ENCODE results near the gene KLK8. TPM values are rescaled to one million over a fixed set of nuclear protein-coding genes. Genes with fewer than 3 reads are reported as not detected.
"Not testable (repeated sequence)": the region's sequence is repeated elsewhere in the genome, so short reads cannot be mapped to it uniquely, and the experiment has no call there.

Gene KLK8
- total and polyA plus RNA-seq, 2 donors (not counting 1 experiment from before 2014, with no cell fraction given) = not detected

DNA sequence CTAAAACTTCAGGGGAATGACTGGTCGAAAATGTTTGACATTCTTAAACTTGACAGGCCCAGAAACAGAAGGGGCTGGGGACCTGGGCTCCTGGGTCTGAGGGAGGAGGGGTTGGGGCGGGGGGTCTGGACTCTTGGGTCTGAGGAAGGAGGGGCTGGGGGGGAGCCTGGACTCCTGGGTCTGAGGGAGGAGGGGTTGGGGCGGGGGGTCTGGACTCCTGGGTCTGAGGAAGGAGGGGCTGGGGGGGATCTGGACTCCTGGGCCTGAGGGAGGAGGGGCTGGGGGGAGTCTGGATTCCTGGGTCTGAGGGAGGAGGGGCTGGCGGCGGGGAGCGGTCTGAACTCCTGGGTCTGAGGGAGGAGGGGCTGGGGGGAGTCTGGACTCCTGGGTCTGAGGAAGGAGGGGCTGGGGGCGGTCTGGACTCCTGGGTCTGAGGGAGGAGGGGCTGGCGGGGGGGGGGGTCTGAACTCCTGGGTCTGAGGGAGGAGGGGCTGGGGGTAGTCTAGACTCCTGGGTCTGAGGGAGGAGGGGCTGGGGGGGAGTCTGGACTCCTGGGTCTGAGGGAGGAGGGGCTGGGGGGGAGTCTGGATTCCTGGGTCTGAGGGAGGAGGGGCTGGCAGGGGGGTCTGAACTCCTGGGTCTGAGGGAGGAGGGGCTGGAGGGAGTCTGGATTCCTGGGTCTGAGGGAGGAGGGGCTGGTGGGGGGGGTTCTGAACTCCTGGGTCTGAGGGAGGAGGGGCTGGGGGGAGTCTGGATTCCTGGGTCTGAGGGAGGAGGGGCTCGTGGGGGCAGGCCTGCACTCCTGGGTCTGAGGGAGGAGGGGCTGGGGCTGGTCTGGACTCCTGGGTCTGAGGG is 26.5 kb downstream of the KLK8 start:
- ATAC-seq (ENCODE audit: low read depth) = no peak
- peaks cover 0 to 2% (median 0%) of the 10 kb centered on the region in 3 donors for H3K9me3 ChIP-seq (ENCODE audit: control extremely low read depth in 1 of 3, control insufficient read depth in 2 of 3, insufficient read depth in 1 of 3, low read length in 2 of 3)
- H3K4me3 ChIP-seq (ENCODE audit: control extremely low read depth in 1 of 5, extremely low read depth in 1 of 5, insufficient read depth in 1 of 5, low read depth in 2 of 5, low read length in 4 of 5) = no peak overlapping the region
- Mint-ChIP-seq H3K27ac (no peak overlapping the region), H3K27me3 (peaks cover 68% of the 10 kb centered on the region), H3K4me3 (no peak overlapping the region), H3K4me1 (no peaks in the 10 kb centered on the region), H3K9me3 (ENCODE audit: insufficient read depth) (no peaks in the 10 kb centered on the region)
- TF ChIP-seq EZH2 (IDR thresholded peaks at IDR 0.05; ENCODE audit: borderline replicate concordance, insufficient read depth, low read depth, low read length, poor library complexity, severe bottlenecking) = no peak
- TF ChIP-seq, protein P1, sequence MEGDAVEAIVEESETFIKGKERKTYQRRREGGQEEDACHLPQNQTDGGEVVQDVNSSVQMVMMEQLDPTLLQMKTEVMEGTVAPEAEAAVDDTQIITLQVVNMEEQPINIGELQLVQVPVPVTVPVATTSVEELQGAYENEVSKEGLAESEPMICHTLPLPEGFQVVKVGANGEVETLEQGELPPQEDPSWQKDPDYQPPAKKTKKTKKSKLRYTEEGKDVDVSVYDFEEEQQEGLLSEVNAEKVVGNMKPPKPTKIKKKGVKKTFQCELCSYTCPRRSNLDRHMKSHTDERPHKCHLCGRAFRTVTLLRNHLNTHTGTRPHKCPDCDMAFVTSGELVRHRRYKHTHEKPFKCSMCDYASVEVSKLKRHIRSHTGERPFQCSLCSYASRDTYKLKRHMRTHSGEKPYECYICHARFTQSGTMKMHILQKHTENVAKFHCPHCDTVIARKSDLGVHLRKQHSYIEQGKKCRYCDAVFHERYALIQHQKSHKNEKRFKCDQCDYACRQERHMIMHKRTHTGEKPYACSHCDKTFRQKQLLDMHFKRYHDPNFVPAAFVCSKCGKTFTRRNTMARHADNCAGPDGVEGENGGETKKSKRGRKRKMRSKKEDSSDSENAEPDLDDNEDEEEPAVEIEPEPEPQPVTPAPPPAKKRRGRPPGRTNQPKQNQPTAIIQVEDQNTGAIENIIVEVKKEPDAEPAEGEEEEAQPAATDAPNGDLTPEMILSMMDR (IDR thresholded peaks at IDR 0.05) = no peak
- no peak overlapping the region for H2AFZ ChIP-seq (ENCODE audit: insufficient read depth, low read depth, low read length, poor library complexity, severe bottlenecking)
- H3K4me2 ChIP-seq (replicated peaks; ENCODE audit: low read depth, low read length, poor library complexity, severe bottlenecking) = no peak overlapping the region
- ChIA-PET POLR2A (no interaction called here), CTCF (no interaction called here)
- no peak for DNase-seq
- intact Hi-C loops (cut with micrococcal nuclease) = no loop called here
- 71% methylated on average over 2 of the region's 9 CpGs for WGBS (ENCODE audit: insufficient coverage)
- H3K79me2 ChIP-seq (ENCODE audit: control insufficient read depth, insufficient read depth, low read length) = no peaks in the 10 kb centered on the region
- H3K27ac ChIP-seq (ENCODE audit: low read length in 2 of 2) = no peak overlapping the region
- H3K36me3 ChIP-seq (replicated peaks in 1 of 2; ENCODE audit: control extremely low read depth in 1 of 2, control insufficient read depth in 1 of 2, extremely low read depth in 1 of 2, insufficient read depth in 2 of 2, low read length in 1 of 2) = no peaks in the 10 kb centered on the region
- H3K27me3 ChIP-seq (replicated peaks in 1 of 4; ENCODE audit: control extremely low read depth in 1 of 4, control insufficient read depth in 3 of 4, insufficient read depth in 4 of 4, low read length in 3 of 4) = peaks cover 0 to 13% (median 0%) of the 10 kb centered on the region in 4 experiments
- H3K9ac ChIP-seq (ENCODE audit: low read length) = no peak overlapping the region
- H4K20me1 ChIP-seq (ENCODE audit: control insufficient read depth, insufficient read depth, low read length, poor library complexity, severe bottlenecking) = no peaks in the 10 kb centered on the region
- no peaks in the 10 kb centered on the region for H3K4me1 ChIP-seq (ENCODE audit: control insufficient read depth in 2 of 2, insufficient read depth in 2 of 2, low read length in 2 of 2)

DNA sequence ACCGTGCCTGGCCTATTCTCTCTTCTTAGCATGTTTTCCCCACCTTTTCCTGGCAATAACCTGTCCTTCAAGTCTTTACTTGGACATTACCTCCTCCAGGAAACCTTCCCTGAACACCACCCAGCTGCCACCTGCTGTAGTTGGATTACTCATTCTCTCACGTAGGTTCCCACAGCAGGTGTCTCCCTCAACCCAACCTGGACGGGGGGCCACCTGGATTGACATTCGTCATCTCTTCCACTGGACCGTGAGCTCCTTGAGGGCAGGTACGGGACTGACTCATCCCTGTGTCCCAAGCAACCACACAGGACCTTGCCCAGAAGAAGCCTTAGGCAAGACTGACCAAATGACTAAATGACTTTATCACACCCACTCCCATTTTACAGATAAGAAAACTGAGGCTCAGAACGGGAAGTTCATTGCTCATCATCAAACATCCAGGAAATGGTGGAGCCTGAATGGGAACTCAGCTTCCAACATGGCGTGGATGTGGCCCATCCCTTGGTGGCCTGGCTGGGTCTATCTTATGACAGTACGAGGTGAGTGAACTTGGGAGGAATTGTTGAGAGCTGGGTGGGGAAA is 28.5 kb downstream of the KLK8 start:
- WGBS (ENCODE audit: insufficient coverage) = 81% methylated on average over 8 of the region's 9 CpGs
- CTCF ChIA-PET = no interaction called here
- Mint-ChIP-seq H3K27ac (no peak overlapping the region), H3K9me3 (ENCODE audit: insufficient read depth) (no peaks in the 10 kb centered on the region), H3K4me3 (no peak overlapping the region), H3K27me3 (peaks cover 58% of the 10 kb centered on the region), H3K4me1 (no peaks in the 10 kb centered on the region)
- ATAC-seq (ENCODE audit: low read depth) (no peak), DNase-seq (no peak)
- Histone ChIP-seq H3K4me2 (replicated peaks; ENCODE audit: low read depth, low read length, poor library complexity, severe bottlenecking) (no peak overlapping the region), H3K79me2 (ENCODE audit: control insufficient read depth, insufficient read depth, low read length) (no peaks in the 10 kb centered on the region), H3K4me1 (ENCODE audit: control insufficient read depth in 2 of 2, insufficient read depth in 2 of 2, low read length in 2 of 2) (no peaks in the 10 kb centered on the region), H3K27ac (ENCODE audit: low read length in 2 of 2) (no peak overlapping the region), H3K36me3 (replicated peaks in 1 of 2; ENCODE audit: control extremely low read depth in 1 of 2, control insufficient read depth in 1 of 2, extremely low read depth in 1 of 2, insufficient read depth in 2 of 2, low read length in 1 of 2) (no peaks in the 10 kb centered on the region), H2AFZ (ENCODE audit: insufficient read depth, low read depth, low read length, poor library complexity, severe bottlenecking) (no peak overlapping the region), H3K4me3 (ENCODE audit: control extremely low read depth in 1 of 5, extremely low read depth in 1 of 5, insufficient read depth in 1 of 5, low read depth in 2 of 5, low read length in 4 of 5) (no peak overlapping the region), H3K27me3 (replicated peaks in 1 of 4; ENCODE audit: control extremely low read depth in 1 of 4, control insufficient read depth in 3 of 4, insufficient read depth in 4 of 4, low read length in 3 of 4) (peaks cover 0 to 15% (median 0%) of the 10 kb centered on the region in 4 experiments), H3K9ac (ENCODE audit: low read length) (no peak overlapping the region), H4K20me1 (ENCODE audit: control insufficient read depth, insufficient read depth, low read length, poor library complexity, severe bottlenecking) (no peaks in the 10 kb centered on the region), H3K9me3 (ENCODE audit: control extremely low read depth in 1 of 3, control insufficient read depth in 2 of 3, insufficient read depth in 1 of 3, low read length in 2 of 3) (peaks cover 0 to 2% (median 0%) of the 10 kb centered on the region in 3 donors)
- POLR2A ChIA-PET = no interaction called here
- TF ChIP-seq, protein P1 (IDR thresholded peaks at IDR 0.05) = no peak
- TF ChIP-seq EZH2 (IDR thresholded peaks at IDR 0.05; ENCODE audit: borderline replicate concordance, insufficient read depth, low read depth, low read length, poor library complexity, severe bottlenecking) = no peak
- intact Hi-C loops (cut with micrococcal nuclease) = no loop called here

DNA sequence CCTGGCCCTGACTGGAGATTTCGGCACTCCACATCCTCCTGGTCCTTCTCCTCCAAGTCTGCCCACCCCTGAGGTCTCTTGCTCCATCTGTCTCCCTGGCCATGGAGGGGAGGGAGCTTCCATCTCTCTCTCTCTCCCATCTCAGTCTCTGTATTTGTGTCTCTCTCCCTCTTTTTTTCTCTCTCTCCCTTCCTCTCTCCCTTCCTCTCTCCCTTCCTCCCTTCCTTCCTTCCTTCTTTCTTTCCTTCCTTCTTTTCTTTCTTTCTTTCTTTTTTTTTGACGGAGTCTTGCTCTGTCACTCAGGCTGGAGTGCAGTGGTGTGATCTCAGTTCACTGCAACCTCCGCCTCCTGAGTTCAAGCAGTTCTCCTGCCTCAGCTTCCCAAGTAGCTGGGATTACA is 31.6 kb downstream of the KLK8 start:
- H3K79me2 ChIP-seq (ENCODE audit: control insufficient read depth, insufficient read depth, low read length); H3K4me2 ChIP-seq (replicated peaks; ENCODE audit: low read depth, low read length, poor library complexity, severe bottlenecking); H3K9me3 Mint-ChIP-seq (ENCODE audit: insufficient read depth); H2AFZ ChIP-seq (ENCODE audit: insufficient read depth, low read depth, low read length, poor library complexity, severe bottlenecking); H3K4me3 ChIP-seq (ENCODE audit: control extremely low read depth in 1 of 5, extremely low read depth in 1 of 5, insufficient read depth in 1 of 5, low read depth in 2 of 5, low read length in 4 of 5); intact Hi-C loops (cut with micrococcal nuclease); H3K27ac Mint-ChIP-seq; H3K4me1 Mint-ChIP-seq; H3K9ac ChIP-seq (ENCODE audit: low read length); CTCF ChIA-PET; H3K4me3 Mint-ChIP-seq; H3K4me1 ChIP-seq (ENCODE audit: control insufficient read depth in 2 of 2, insufficient read depth in 2 of 2, low read length in 2 of 2); H3K27ac ChIP-seq (ENCODE audit: low read length in 2 of 2); ATAC-seq (ENCODE audit: low read depth); H3K36me3 ChIP-seq (replicated peaks in 1 of 2; ENCODE audit: control extremely low read depth in 1 of 2, control insufficient read depth in 1 of 2, extremely low read depth in 1 of 2, insufficient read depth in 2 of 2, low read length in 1 of 2); POLR2A ChIA-PET; H4K20me1 ChIP-seq (ENCODE audit: control insufficient read depth, insufficient read depth, low read length, poor library complexity, severe bottlenecking); H3K9me3 ChIP-seq (ENCODE audit: control extremely low read depth in 1 of 3, control insufficient read depth in 2 of 3, insufficient read depth in 1 of 3, low read length in 2 of 3); DNase-seq: not testable (repeated sequence)
- 57% methylated on average over 2 of the region's 3 CpGs for WGBS (ENCODE audit: insufficient coverage)
- peaks cover 47% of the 10 kb centered on the region for H3K27me3 Mint-ChIP-seq
- H3K27me3 ChIP-seq (replicated peaks in 1 of 4; ENCODE audit: control extremely low read depth in 1 of 4, control insufficient read depth in 3 of 4, insufficient read depth in 4 of 4, low read length in 3 of 4) = peaks cover 0 to 12% (median 0%) of the 10 kb centered on the region in 4 experiments
